HCT116 (cell line): ENCODE results near the gene C20orf144.

Source experiments
- CTCF ChIP-seq, 3 experiments: fragments of 200-600 bp in 1 of 3; sonication (generic) in 1 of 3; IDR thresholded peaks in 2 of 3; conservative IDR thresholded peaks in 1 of 3; 2 replicates each; pipeline ENCODE4 v1.5.1; 2012 to 2017; ENCODE audit warnings: low read depth in 2 of 3, low read length in 2 of 3, antibody characterized with exemption in 1 of 3, borderline replicate concordance in 1 of 3, control low read depth in 1 of 3, mild to moderate bottlenecking in 1 of 3, mixed read lengths in 1 of 3, mixed run types in 1 of 3, moderate library complexity in 1 of 3; ENCODE audit not compliant: insufficient read depth in 1 of 3
- EGR1 ChIP-seq: IDR thresholded peaks from 2 replicates; pipeline ENCODE4 v1.6.1; 2012; ENCODE audit warnings: low read depth
- EZH2 ChIP-seq: fragments of 200-600 bp; sonication (generic); IDR thresholded peaks from 2 replicates; pipeline ENCODE4 v1.6.1; 2017; ENCODE audit warnings: antibody characterized with exemption, mixed run types
- EZH2phosphoT487 ChIP-seq: fragments of 200-600 bp; IDR thresholded peaks from 2 replicates; pipeline ENCODE4 v1.6.1; 2018; ENCODE audit warnings: antibody characterized with exemption, borderline replicate concordance
- FOSL1 ChIP-seq: IDR thresholded peaks from 2 replicates; pipeline ENCODE4 v1.6.1; 2012; ENCODE audit warnings: low read depth
- POLR2A ChIP-seq: IDR thresholded peaks from 2 replicates; pipeline ENCODE4 v1.7.0; 2011; ENCODE audit warnings: borderline replicate concordance; ENCODE audit not compliant: insufficient read depth, insufficient read length; ENCODE audit errors: extremely low read depth
- POLR2AphosphoS5 ChIP-seq: IDR thresholded peaks from 2 replicates; pipeline ENCODE4 v1.6.1; 2011; ENCODE audit warnings: mild to moderate bottlenecking, low read depth, low read length, moderate library complexity
- RAD21 ChIP-seq: IDR thresholded peaks from 2 replicates; pipeline ENCODE4 v1.6.1; 2012; ENCODE audit warnings: low read depth, mild to moderate bottlenecking
- REST ChIP-seq: IDR thresholded peaks from 2 replicates; pipeline ENCODE4 v1.6.1; 2012; ENCODE audit warnings: low read depth
- SIN3A ChIP-seq: IDR thresholded peaks from 2 replicates; pipeline ENCODE4 v1.6.1; 2012; ENCODE audit warnings: low read depth
- SP1 ChIP-seq: IDR thresholded peaks from 2 replicates; pipeline ENCODE4 v1.6.1; 2012; ENCODE audit warnings: low read depth
- YY1 ChIP-seq: IDR thresholded peaks from 2 replicates; pipeline ENCODE4 v1.6.1; 2011; ENCODE audit warnings: low read length, low read depth, moderate library complexity, mild to moderate bottlenecking; ENCODE audit not compliant: insufficient replicate concordance; ENCODE audit errors: extremely low read depth
- TF ChIP-seq, protein P1 (sequence below): IDR thresholded peaks from 2 replicates; pipeline ENCODE4 v1.6.1; 2011; ENCODE audit warnings: mild to moderate bottlenecking, low read length, moderate library complexity; ENCODE audit not compliant: insufficient replicate concordance; ENCODE audit errors: extremely low read depth
- TF ChIP-seq, protein P2 (sequence below): IDR thresholded peaks from 2 replicates; pipeline ENCODE4 v1.6.1; 2012

GRCh38 chr20:33677991-33678702 is 16.0 kb downstream of the C20orf144 start:
- TF ChIP-seq SP1 (no peak), RAD21 (no peak), EZH2 (no peak), CTCF (IDR thresholded peaks at IDR 0.05 in 2 of 3, conservative IDR thresholded peaks at IDR 0.05 in 1 of 3; ENCODE audit: borderline replicate concordance in 1 of 3, insufficient read depth in 1 of 3, low read depth in 2 of 3, low read length in 2 of 3) (no peak), FOSL1 (no peak), YY1 (no peak), EZH2phosphoT487 (no peak), SIN3A (no peak), REST (no peak), POLR2AphosphoS5 (no peak), EGR1 (no peak), POLR2A (no peak)
- TF ChIP-seq, protein P1, sequence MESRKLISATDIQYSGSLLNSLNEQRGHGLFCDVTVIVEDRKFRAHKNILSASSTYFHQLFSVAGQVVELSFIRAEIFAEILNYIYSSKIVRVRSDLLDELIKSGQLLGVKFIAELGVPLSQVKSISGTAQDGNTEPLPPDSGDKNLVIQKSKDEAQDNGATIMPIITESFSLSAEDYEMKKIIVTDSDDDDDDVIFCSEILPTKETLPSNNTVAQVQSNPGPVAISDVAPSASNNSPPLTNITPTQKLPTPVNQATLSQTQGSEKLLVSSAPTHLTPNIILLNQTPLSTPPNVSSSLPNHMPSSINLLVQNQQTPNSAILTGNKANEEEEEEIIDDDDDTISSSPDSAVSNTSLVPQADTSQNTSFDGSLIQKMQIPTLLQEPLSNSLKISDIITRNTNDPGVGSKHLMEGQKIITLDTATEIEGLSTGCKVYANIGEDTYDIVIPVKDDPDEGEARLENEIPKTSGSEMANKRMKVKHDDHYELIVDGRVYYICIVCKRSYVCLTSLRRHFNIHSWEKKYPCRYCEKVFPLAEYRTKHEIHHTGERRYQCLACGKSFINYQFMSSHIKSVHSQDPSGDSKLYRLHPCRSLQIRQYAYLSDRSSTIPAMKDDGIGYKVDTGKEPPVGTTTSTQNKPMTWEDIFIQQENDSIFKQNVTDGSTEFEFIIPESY = no peak
- TF ChIP-seq, protein P2, sequence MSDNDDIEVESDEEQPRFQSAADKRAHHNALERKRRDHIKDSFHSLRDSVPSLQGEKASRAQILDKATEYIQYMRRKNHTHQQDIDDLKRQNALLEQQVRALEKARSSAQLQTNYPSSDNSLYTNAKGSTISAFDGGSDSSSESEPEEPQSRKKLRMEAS = no peak
